H1 (cell line): ENCODE measurements around the gene HAS3. TPM values are rescaled to one million over a fixed set of nuclear protein-coding genes. Genes with fewer than 3 reads are reported as not detected.

ENCODE experiments used
- CTCF ChIA-PET: fragments of 300-600 bp; sonication (Branson Sonifier 250); formaldehyde crosslinking; loops from one replicate; lab custom pipeline; 2021; ENCODE audit not compliant: partially characterized antibody; lab: Charles Lee
- POLR2A ChIA-PET: fragments of 300-600 bp; sonication (Branson Sonifier 250); formaldehyde crosslinking; loops from one replicate; lab custom pipeline; 2021; ENCODE audit warnings: inconsistent platforms; ENCODE audit not compliant: partially characterized antibody; lab: Charles Lee
- DNase-seq, 2 experiments: peaks; one replicate each; pipeline versions ENCODE4 v3.0.0 to v3.0.0-alpha.2; 2010 to 2022; ENCODE audit warnings: low spot score in 2 of 2, low read depth in 1 of 2, mixed read lengths in 1 of 2
- FAIRE-seq: peaks from 2 replicates; lab custom pipeline; 2011; peaks lifted over from hg19 to GRCh38; lab: Jason Lieb, UNC
- H2AFZ ChIP-seq: 2 replicates; pipeline ENCODE4 v1.8.1; 2012; ENCODE audit warnings: low read length, inconsistent platforms
- H2AK5ac ChIP-seq: 2 replicates; pipeline ENCODE4 v1.6.1; 2013; ENCODE audit warnings: low read depth, low read length
- H2BK120ac ChIP-seq: replicated peaks from 2 replicates; pipeline ENCODE3; 2013; ENCODE audit warnings: low read depth, low read length, inconsistent platforms
- H2BK12ac ChIP-seq: 2 replicates; pipeline ENCODE4 v1.6.1; 2013; ENCODE audit warnings: low read depth, low read length
- H2BK15ac ChIP-seq: 2 replicates; pipeline ENCODE4 v1.6.1; 2013; ENCODE audit warnings: low read length
- H2BK20ac ChIP-seq: 2 replicates; pipeline ENCODE4 v1.6.1; 2013; ENCODE audit warnings: low read length
- H2BK5ac ChIP-seq: 2 replicates; pipeline ENCODE4 v1.6.1; 2013; ENCODE audit warnings: low read depth, low read length
- H3K14ac ChIP-seq: 2 replicates; pipeline ENCODE4 v1.6.1; 2013; ENCODE audit warnings: inconsistent platforms; ENCODE audit not compliant: insufficient read length
- H3K18ac ChIP-seq: 2 replicates; pipeline ENCODE4 v1.6.1; 2013; ENCODE audit warnings: low read length; ENCODE audit errors: extremely low read depth
- H3K23ac ChIP-seq: 2 replicates; pipeline ENCODE4 v1.6.1; 2013; ENCODE audit warnings: inconsistent platforms; ENCODE audit not compliant: insufficient read length
- H3K23me2 ChIP-seq: 2 replicates; pipeline ENCODE4 v1.6.1; 2013; ENCODE audit warnings: low read depth, low read length
- H3K27ac ChIP-seq: 2 replicates; pipeline ENCODE4 v1.6.1; 2011; ENCODE audit warnings: low read depth, low read length, inconsistent platforms
- H3K27me3 ChIP-seq, 4 experiments: replicated peaks in 1 of 4; 1 replicate in 1 of 4; 2 replicates in 3 of 4; pipeline versions ENCODE4 v1.6.1 to v1.8.1; 2011 to 2013; ENCODE audit warnings: low read length in 3 of 4, mild to moderate bottlenecking in 3 of 4, inconsistent platforms in 2 of 4, mixed read lengths in 2 of 4, moderate library complexity in 1 of 4; ENCODE audit not compliant: control insufficient read depth in 3 of 4, insufficient read depth in 3 of 4; ENCODE audit errors: extremely low read depth in 1 of 4
- H3K36me3 ChIP-seq, 4 experiments: 2 replicates each; pipeline versions ENCODE4 v1.6.1 to v1.8.1; 2011 to 2013; ENCODE audit warnings: mild to moderate bottlenecking in 4 of 4, low read length in 3 of 4, moderate library complexity in 2 of 4, control low read depth in 1 of 4, inconsistent platforms in 1 of 4; ENCODE audit not compliant: insufficient read depth in 4 of 4, control insufficient read depth in 2 of 4
- H3K4ac ChIP-seq: replicated peaks from 2 replicates; pipeline ENCODE3; 2013; ENCODE audit warnings: low read length, low read depth, mixed read lengths, inconsistent platforms; ENCODE audit not compliant: insufficient read length
- H3K4me1 ChIP-seq, 4 experiments: replicated peaks in 1 of 4; 1 replicate in 1 of 4; 2 replicates in 3 of 4; pipeline versions ENCODE4 v1.6.1 to v1.8.1; 2011 to 2013; ENCODE audit warnings: low read length in 3 of 4, inconsistent platforms in 2 of 4, mixed read lengths in 1 of 4; ENCODE audit not compliant: insufficient read depth in 4 of 4, control insufficient read depth in 3 of 4
- H3K4me2 ChIP-seq, 2 experiments: 2 replicates each; pipeline versions ENCODE4 v1.6.1 to v1.8.1; 2011 to 2013; ENCODE audit warnings: low read depth in 2 of 2, low read length in 2 of 2, control low read depth in 1 of 2, inconsistent platforms in 1 of 2, mild to moderate bottlenecking in 1 of 2; ENCODE audit not compliant: insufficient read depth in 1 of 2
- H3K4me3 ChIP-seq, 4 experiments: fragments of 200-600, 300-600 bp in 1 of 4; sonication (generic), shearing (Covaris generic), sonication (Bioruptor Twin) in 1 of 4; 2 replicates each; pipeline versions ENCODE4 v1.5.1 to v1.8.1; 2011 to 2016; ENCODE audit warnings: low read length in 4 of 4, low read depth in 3 of 4, control low read depth in 2 of 4, inconsistent platforms in 2 of 4, mild to moderate bottlenecking in 2 of 4, mixed read lengths in 1 of 4, moderate library complexity in 1 of 4; ENCODE audit not compliant: insufficient read depth in 2 of 4; ENCODE audit errors: extremely low read depth in 1 of 4
- H3K56ac ChIP-seq: replicated peaks from 2 replicates; pipeline ENCODE3; 2013; ENCODE audit warnings: low read depth, mild to moderate bottlenecking, mixed read lengths, low read length, inconsistent platforms; ENCODE audit not compliant: insufficient read length
- H3K79me1 ChIP-seq: 2 replicates; pipeline ENCODE4 v1.6.1; 2013; ENCODE audit warnings: low read depth, low read length, control low read depth
- H3K79me2 ChIP-seq, 2 experiments: 2 replicates each; pipeline versions ENCODE4 v1.6.1 to v1.8.1; 2012 to 2013; ENCODE audit warnings: low read length in 2 of 2, mild to moderate bottlenecking in 2 of 2, inconsistent platforms in 1 of 2; ENCODE audit not compliant: insufficient read depth in 2 of 2, control insufficient read depth in 1 of 2
- H3K9ac ChIP-seq, 4 experiments: replicated peaks in 1 of 4; 1 replicate in 1 of 4; 2 replicates in 3 of 4; pipeline versions ENCODE4 v1.6.1 to v1.8.1; 2011 to 2013; ENCODE audit warnings: low read depth in 3 of 4, low read length in 3 of 4, control low read depth in 2 of 4, mild to moderate bottlenecking in 2 of 4, moderate library complexity in 2 of 4, inconsistent platforms in 1 of 4; ENCODE audit errors: extremely low read depth in 1 of 4
- H3K9me3 ChIP-seq, 2 experiments: 2 replicates each; pipeline versions ENCODE4 v1.6.1 to v1.8.1; 2012 to 2013; ENCODE audit warnings: mild to moderate bottlenecking in 2 of 2, moderate library complexity in 2 of 2, control low read depth in 1 of 2, inconsistent platforms in 1 of 2, low read depth in 1 of 2, low read length in 1 of 2, mixed read lengths in 1 of 2; ENCODE audit not compliant: insufficient read depth in 2 of 2
- H4K20me1 ChIP-seq, 2 experiments: replicated peaks in 1 of 2; 2 replicates each; pipeline versions ENCODE3 to v1.8.1; 2011 to 2013; ENCODE audit warnings: inconsistent platforms in 2 of 2, low read length in 2 of 2, mild to moderate bottlenecking in 1 of 2; ENCODE audit not compliant: insufficient read depth in 2 of 2, control insufficient read depth in 1 of 2
- H4K5ac ChIP-seq: 2 replicates; pipeline ENCODE4 v1.6.1; 2013; ENCODE audit warnings: low read length, low read depth, mixed read lengths, inconsistent platforms; ENCODE audit not compliant: insufficient read length
- H4K8ac ChIP-seq: 2 replicates; pipeline ENCODE4 v1.8.0; 2013; ENCODE audit warnings: mild to moderate bottlenecking, moderate library complexity, low read length, inconsistent platforms; ENCODE audit not compliant: insufficient read depth; ENCODE audit errors: extremely low read depth
- H4K91ac ChIP-seq: replicated peaks from 2 replicates; pipeline ENCODE3; 2013; ENCODE audit warnings: low read length, mixed read lengths, inconsistent platforms; ENCODE audit not compliant: insufficient read length
- BCL11A ChIP-seq, 2 experiments: IDR thresholded peaks; one replicate each; pipeline ENCODE4 v1.6.1; 2011; ENCODE audit warnings: low read depth in 2 of 2, low read length in 2 of 2, mild to moderate bottlenecking in 2 of 2
- CBX5 ChIP-seq: fragments of 300-800, 300-1000 bp; sonication (generic); IDR thresholded peaks from 2 replicates; pipeline ENCODE4 v1.7.1; 2016; ENCODE audit warnings: antibody characterized with exemption, low read length, low read depth
- CHD1 ChIP-seq: IDR thresholded peaks from 2 replicates; pipeline ENCODE4 v1.6.1; 2012; ENCODE audit warnings: low read depth, low read length, improper control_type of control experiment
- CREB1 ChIP-seq: IDR thresholded peaks from 2 replicates; pipeline ENCODE4 v1.6.1; 2012; ENCODE audit warnings: inconsistent platforms
- EP300 ChIP-seq, 2 experiments: IDR thresholded peaks; 1 replicate in 1 of 2; 2 replicates in 1 of 2; pipeline ENCODE4 v1.6.1; 2011 to 2012; ENCODE audit warnings: low read depth in 2 of 2, low read length in 2 of 2, mild to moderate bottlenecking in 2 of 2, borderline replicate concordance in 1 of 2, inconsistent platforms in 1 of 2, moderate library complexity in 1 of 2
- HDAC2 ChIP-seq, 2 experiments: fragments of 300-600 bp in 1 of 2; sonication (generic) in 1 of 2; IDR thresholded peaks; 2 replicates each; pipeline ENCODE4 v1.6.1; 2011 to 2012; ENCODE audit warnings: low read depth in 2 of 2, low read length in 2 of 2, mild to moderate bottlenecking in 2 of 2, moderate library complexity in 2 of 2, borderline replicate concordance in 1 of 2, inconsistent platforms in 1 of 2
- HDAC6 ChIP-seq: IDR thresholded peaks from one replicate; pipeline ENCODE4 v1.7.1; 2012; ENCODE audit warnings: low read depth, mild to moderate bottlenecking, inconsistent platforms, low read length, moderate library complexity
- JUN ChIP-seq: IDR thresholded peaks from 2 replicates; pipeline ENCODE4 v1.6.1; 2011; ENCODE audit warnings: low read depth, mild to moderate bottlenecking, improper control_type of control experiment, low read length
- NANOG ChIP-seq: IDR thresholded peaks from 2 replicates; pipeline ENCODE4 v1.6.1; 2011; ENCODE audit warnings: low read length, low read depth, mild to moderate bottlenecking, inconsistent platforms; ENCODE audit not compliant: insufficient read depth, poor library complexity, severe bottlenecking
- SP1 ChIP-seq: IDR thresholded peaks from 2 replicates; pipeline ENCODE4 v1.6.1; 2011; ENCODE audit warnings: low read depth, low read length
- SP2 ChIP-seq: IDR thresholded peaks from 2 replicates; pipeline ENCODE4 v1.6.1; 2012; ENCODE audit warnings: mild to moderate bottlenecking, low read length, inconsistent platforms
- TBP ChIP-seq: IDR thresholded peaks from 2 replicates; pipeline ENCODE4 v1.6.1; 2011; ENCODE audit warnings: low read depth, low read length, improper control_type of control experiment
- TEAD4 ChIP-seq: IDR thresholded peaks from 2 replicates; pipeline ENCODE4 v1.6.1; 2012; ENCODE audit warnings: low read depth, low read length, inconsistent platforms, mixed read lengths
- WGBS, 2 experiments: shearing (Covaris generic) in 1 of 2; methylation state at CpG; one replicate each; pipeline versions ENCODE4 v1.1.6 to v1.1.7; 2013 to 2015; ENCODE audit warnings: low lambda C conversion rate in 2 of 2, mixed read lengths in 2 of 2, inconsistent platforms in 1 of 2, low coverage in 1 of 2, missing lambda C conversion rate in 1 of 2; ENCODE audit not compliant: insufficient replicate concordance in 2 of 2, insufficient coverage in 1 of 2, insufficient read length in 1 of 2; ENCODE audit errors: extremely low coverage in 1 of 2, missing lambda C conversion rate in 1 of 2; 5-methylcytosine and 5-hydroxymethylcytosine counted together
- polyA plus RNA-seq, 7 experiments: library from polyadenylated mRNA; depleted of rRNA in 3 of 7; stranded (reverse) in 5 of 7; unstranded in 2 of 7; fragments of >200 nt in 5 of 7; fragments of 200-250 nt in 2 of 7; gene quantifications; 1 replicate in 5 of 7; 2 replicates in 1 of 7; 4 replicates in 1 of 7; pipeline versions ENCODE4 v1.2.1 to v1.2.3, GENCODE V29; 2011 to 2013; ENCODE audit warnings: missing spikeins in 2 of 7, mixed read lengths in 2 of 7
- total RNA-seq: library from RNA; stranded (reverse); fragmentation: NEBNext Ultra II Directional; extraction: Animal tissue kit (Norgen Biotek cat#: 25700); gene quantifications from 2 replicates; pipeline ENCODE4 v1.2.1, GENCODE V29; 2021

Gene HAS3
- total and polyA plus RNA-seq, 2 of the 8 experiments (the other 6 are each of a cell fraction or from before 2014, with no cell fraction given): 32.1 to 69.6 TPM

- H4K5ac ChIP-seq: no peak overlapping the region
- no peak overlapping the region for H3K56ac ChIP-seq
- H3K23me2 ChIP-seq: no peaks in the 10 kb centered on the region
- H2BK12ac ChIP-seq: no peak overlapping the region
- no peaks in the 10 kb centered on the region for H3K9me3 ChIP-seq
- no peaks in the 10 kb centered on the region; a peak in 1 of 7 replicates for H3K4me1 ChIP-seq
- POLR2A ChIA-PET: interaction anchor here (1.1 to 1.5 kb wide), 3 partner anchors 18 to 156 kb away, joined by 3 read pairs; no protein-coding TSS in a partner anchor
- no peak overlapping the region for H2AFZ ChIP-seq
- no peaks in the 10 kb centered on the region for H3K79me1 ChIP-seq
- no peak overlapping the region for H3K4me3 ChIP-seq
- H2BK20ac ChIP-seq: no peak overlapping the region
- no peak overlapping the region for H2BK15ac ChIP-seq
- peaks cover 31 to 70% (median 53%) of the 10 kb centered on the region in 4 experiments for H3K36me3 ChIP-seq
- H3K14ac ChIP-seq: no peak overlapping the region
- H4K20me1 ChIP-seq: no peaks in the 10 kb centered on the region
- DNase-seq: no peak
- H3K4me2 ChIP-seq: no peak overlapping the region
- H4K91ac ChIP-seq: no peak overlapping the region
- FAIRE-seq: no peak
- no peak overlapping the region for H2AK5ac ChIP-seq
- H3K9ac ChIP-seq: no peak overlapping the region
- H3K79me2 ChIP-seq: no peaks in the 10 kb centered on the region
- CTCF ChIA-PET: interaction anchor here (0.6 to 6.9 kb wide), 4 partner anchors 17 to 647 kb away, joined by 3 to 50 read pairs (median 5); no protein-coding TSS in a partner anchor
- no peak overlapping the region for H3K4ac ChIP-seq
- H4K8ac ChIP-seq: no peak overlapping the region
- H3K27ac ChIP-seq: no peak overlapping the region
- WGBS, 2 experiments: 96% methylated on average over 8 of the region's 8 CpGs; no CpG with 5 or more reads in 1 of the 2 experiments
- H3K18ac ChIP-seq: no peak overlapping the region
- H3K27me3 ChIP-seq: no peaks in the 10 kb centered on the region
- H2BK120ac ChIP-seq: no peak overlapping the region
- H2BK5ac ChIP-seq: no peak overlapping the region
- H3K23ac ChIP-seq: no peak overlapping the region
- no peak for TF ChIP-seq SP1
- TF ChIP-seq TEAD4: no peak
- no peak for TF ChIP-seq BCL11A (IDR thresholded peaks at IDR 0.05; ENCODE audit: low read depth in 2 of 2, low read length in 2 of 2)
- no peak for TF ChIP-seq HDAC2 (IDR thresholded peaks at IDR 0.05; ENCODE audit: borderline replicate concordance in 1 of 2, low read depth in 2 of 2, low read length in 2 of 2)
- TF ChIP-seq EP300 (IDR thresholded peaks at IDR 0.05; ENCODE audit: borderline replicate concordance in 1 of 2, low read depth in 2 of 2, low read length in 2 of 2): no peak
- TF ChIP-seq CREB1: no peak
- no peak for TF ChIP-seq NANOG
- TF ChIP-seq CBX5: no peak
- no peak for TF ChIP-seq CHD1
- no peak for TF ChIP-seq JUN
- TF ChIP-seq SP2: no peak
- no peak for TF ChIP-seq HDAC6
- TF ChIP-seq TBP: no peak
Measured at GRCh38 chr16:69166221-69166833, 60.9 kb downstream of the HAS3 start.
